ENCODE measurements around the gene UGT1A9. TPM values are rescaled to one million over a fixed set of nuclear protein-coding genes. Genes with fewer than 3 reads are reported as not detected.

UGT1A9 gene
- total RNA-seq, 1 donor from 2014 or later: not detected

DNA sequence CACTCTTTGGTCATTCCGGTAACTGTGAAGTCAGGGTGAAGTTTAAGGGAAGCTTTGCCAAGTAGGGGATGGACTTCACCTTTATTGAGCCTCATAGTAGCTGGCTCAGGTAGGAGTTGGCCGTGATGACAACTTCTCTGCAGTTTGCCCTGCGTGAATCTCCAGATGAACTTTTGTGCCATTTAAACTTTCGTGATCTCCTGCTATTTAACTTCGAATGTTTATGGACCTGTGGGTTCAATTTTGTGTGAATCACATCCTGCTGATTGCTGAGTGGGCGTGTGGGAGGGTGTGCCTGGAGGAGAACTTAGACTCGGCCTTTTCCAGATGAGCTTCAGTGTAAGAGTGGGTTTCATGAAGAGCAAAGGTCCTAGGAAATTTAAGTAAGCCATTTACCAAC, 92.6 kb downstream of the UGT1A9 start:
- Histone ChIP-seq H3K4me3 (ENCODE audit: low read depth, low read length) (no peak overlapping the region), H3K27me3 (ENCODE audit: control insufficient read depth, insufficient read depth, low read length) (no peaks in the 10 kb centered on the region), H3K36me3 (ENCODE audit: control insufficient read depth, insufficient read depth, low read length) (no peaks in the 10 kb centered on the region)
- DNase-seq (ENCODE audit: low read depth): peak; percentile 16
- TF ChIP-seq, protein P1, sequence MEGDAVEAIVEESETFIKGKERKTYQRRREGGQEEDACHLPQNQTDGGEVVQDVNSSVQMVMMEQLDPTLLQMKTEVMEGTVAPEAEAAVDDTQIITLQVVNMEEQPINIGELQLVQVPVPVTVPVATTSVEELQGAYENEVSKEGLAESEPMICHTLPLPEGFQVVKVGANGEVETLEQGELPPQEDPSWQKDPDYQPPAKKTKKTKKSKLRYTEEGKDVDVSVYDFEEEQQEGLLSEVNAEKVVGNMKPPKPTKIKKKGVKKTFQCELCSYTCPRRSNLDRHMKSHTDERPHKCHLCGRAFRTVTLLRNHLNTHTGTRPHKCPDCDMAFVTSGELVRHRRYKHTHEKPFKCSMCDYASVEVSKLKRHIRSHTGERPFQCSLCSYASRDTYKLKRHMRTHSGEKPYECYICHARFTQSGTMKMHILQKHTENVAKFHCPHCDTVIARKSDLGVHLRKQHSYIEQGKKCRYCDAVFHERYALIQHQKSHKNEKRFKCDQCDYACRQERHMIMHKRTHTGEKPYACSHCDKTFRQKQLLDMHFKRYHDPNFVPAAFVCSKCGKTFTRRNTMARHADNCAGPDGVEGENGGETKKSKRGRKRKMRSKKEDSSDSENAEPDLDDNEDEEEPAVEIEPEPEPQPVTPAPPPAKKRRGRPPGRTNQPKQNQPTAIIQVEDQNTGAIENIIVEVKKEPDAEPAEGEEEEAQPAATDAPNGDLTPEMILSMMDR (IDR thresholded peaks at IDR 0.05; ENCODE audit: insufficient read depth, low read length, poor library complexity, severe bottlenecking): no peak

DNA sequence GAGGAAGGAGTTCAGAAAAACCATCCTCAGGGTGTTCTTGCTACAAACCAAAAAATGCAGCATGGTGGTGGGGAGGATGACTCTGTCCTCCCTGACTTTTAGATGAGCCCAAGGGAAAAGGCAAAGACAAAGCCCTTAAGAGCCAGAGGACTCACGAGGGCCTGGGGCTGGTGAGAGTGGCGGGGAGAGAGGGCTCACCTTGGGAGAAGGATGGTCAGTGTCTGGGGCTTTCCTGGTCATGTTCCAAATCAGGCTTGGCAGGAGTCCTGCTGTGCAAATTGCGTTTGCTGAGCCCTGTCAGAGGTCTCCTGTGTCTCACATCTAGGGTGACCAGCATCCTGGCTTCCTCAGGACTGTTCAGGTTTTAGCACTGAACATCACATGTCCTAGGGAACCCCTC, 93.1 kb downstream of the UGT1A9 start:
- no peak overlapping the region for H3K4me3 ChIP-seq (ENCODE audit: low read depth, low read length)
- H3K27me3 ChIP-seq (ENCODE audit: control insufficient read depth, insufficient read depth, low read length): no peaks in the 10 kb centered on the region
- no peak for DNase-seq (ENCODE audit: low read depth)
- TF ChIP-seq, protein P1 (IDR thresholded peaks at IDR 0.05; ENCODE audit: insufficient read depth, low read length, poor library complexity, severe bottlenecking): no peak
- H3K36me3 ChIP-seq (ENCODE audit: control insufficient read depth, insufficient read depth, low read length): no peaks in the 10 kb centered on the region

DNA sequence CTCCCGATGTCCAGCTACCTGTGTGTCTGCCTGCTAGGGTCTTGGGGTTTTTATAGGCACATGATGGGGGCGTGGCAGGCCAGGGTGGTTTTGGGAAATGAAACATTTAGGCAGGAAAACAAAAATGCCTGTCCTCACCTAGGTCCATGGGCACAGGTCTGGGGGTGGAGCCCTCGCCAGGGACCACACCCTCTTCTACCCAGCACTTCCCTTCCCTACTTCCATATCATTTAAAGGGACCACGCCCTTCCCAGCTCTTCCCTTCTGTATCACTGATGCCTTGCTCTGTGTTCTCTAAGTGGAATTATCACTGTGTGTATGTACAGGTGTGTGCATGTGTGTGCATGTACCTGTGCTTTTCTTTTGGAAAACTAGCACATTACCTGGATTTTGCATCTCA, 94.7 kb downstream of the UGT1A9 start:
- TF ChIP-seq, protein P1 (IDR thresholded peaks at IDR 0.05; ENCODE audit: insufficient read depth, low read length, poor library complexity, severe bottlenecking): no peak
- H3K4me3 ChIP-seq (ENCODE audit: low read depth, low read length): no peak overlapping the region

DNA sequence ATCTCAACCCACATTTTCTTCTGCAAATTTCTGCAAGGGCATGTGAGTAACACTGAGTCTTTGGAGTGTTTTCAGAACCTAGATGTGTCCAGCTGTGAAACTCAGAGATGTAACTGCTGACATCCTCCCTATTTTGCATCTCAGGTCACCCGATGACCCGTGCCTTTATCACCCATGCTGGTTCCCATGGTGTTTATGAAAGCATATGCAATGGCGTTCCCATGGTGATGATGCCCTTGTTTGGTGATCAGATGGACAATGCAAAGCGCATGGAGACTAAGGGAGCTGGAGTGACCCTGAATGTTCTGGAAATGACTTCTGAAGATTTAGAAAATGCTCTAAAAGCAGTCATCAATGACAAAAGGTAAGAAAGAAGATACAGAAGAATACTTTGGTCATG, 96.4 kb downstream of the UGT1A9 start:
- Histone ChIP-seq H3K36me3 (ENCODE audit: control insufficient read depth, insufficient read depth, low read length) (no peaks in the 10 kb centered on the region), H3K4me3 (ENCODE audit: low read depth, low read length) (no peak overlapping the region), H3K27me3 (ENCODE audit: control insufficient read depth, insufficient read depth, low read length) (no peaks in the 10 kb centered on the region)
- DNase-seq (ENCODE audit: low read depth): no peak
- TF ChIP-seq, protein P1 (IDR thresholded peaks at IDR 0.05; ENCODE audit: insufficient read depth, low read length, poor library complexity, severe bottlenecking): no peak

More for the DNA sequence above, 94.7 kb downstream of the UGT1A9 start:
- Histone ChIP-seq H3K36me3 (ENCODE audit: control insufficient read depth, insufficient read depth, low read length) (no peaks in the 10 kb centered on the region), H3K27me3 (ENCODE audit: control insufficient read depth, insufficient read depth, low read length) (no peaks in the 10 kb centered on the region)
- DNase-seq (ENCODE audit: low read depth): no peak

DNA sequence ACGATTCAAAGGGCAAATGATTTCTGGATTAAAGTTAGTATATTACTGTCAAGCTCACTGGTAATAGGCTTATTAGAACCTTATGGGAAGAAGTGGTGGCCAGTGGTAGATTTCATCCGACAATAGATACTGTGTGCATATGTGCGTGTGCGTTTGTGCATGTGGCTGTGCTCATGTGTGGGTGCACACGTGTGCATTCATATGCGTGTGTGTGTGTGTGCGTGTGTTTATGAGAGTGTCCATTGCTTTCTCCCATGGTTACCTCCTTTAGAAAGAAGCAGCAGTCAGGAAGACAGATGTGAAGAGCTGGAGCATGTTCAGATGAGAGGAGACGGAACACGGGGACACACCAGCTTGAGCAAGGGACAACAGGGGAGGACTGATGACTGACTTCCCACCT, 97.6 kb downstream of the UGT1A9 start:
- H3K27me3 ChIP-seq (ENCODE audit: control insufficient read depth, insufficient read depth, low read length): no peaks in the 10 kb centered on the region
- no peak overlapping the region for H3K4me3 ChIP-seq (ENCODE audit: low read depth, low read length)
- no peak for DNase-seq (ENCODE audit: low read depth)
- no peaks in the 10 kb centered on the region for H3K36me3 ChIP-seq (ENCODE audit: control insufficient read depth, insufficient read depth, low read length)
- TF ChIP-seq, protein P1 (IDR thresholded peaks at IDR 0.05; ENCODE audit: insufficient read depth, low read length, poor library complexity, severe bottlenecking): no peak

DNA sequence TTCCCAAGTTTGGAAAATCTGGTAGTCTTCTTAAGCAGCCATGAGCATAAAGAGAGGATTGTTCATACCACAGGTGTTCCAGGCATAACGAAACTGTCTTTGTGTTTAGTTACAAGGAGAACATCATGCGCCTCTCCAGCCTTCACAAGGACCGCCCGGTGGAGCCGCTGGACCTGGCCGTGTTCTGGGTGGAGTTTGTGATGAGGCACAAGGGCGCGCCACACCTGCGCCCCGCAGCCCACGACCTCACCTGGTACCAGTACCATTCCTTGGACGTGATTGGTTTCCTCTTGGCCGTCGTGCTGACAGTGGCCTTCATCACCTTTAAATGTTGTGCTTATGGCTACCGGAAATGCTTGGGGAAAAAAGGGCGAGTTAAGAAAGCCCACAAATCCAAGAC, 100.5 kb downstream of the UGT1A9 start:
- H3K27me3 ChIP-seq (ENCODE audit: control insufficient read depth, insufficient read depth, low read length): no peaks in the 10 kb centered on the region
- no peak for DNase-seq (ENCODE audit: low read depth)
- H3K4me3 ChIP-seq (ENCODE audit: low read depth, low read length): no peak overlapping the region
- no peaks in the 10 kb centered on the region for H3K36me3 ChIP-seq (ENCODE audit: control insufficient read depth, insufficient read depth, low read length)
- TF ChIP-seq, protein P1 (IDR thresholded peaks at IDR 0.05; ENCODE audit: insufficient read depth, low read length, poor library complexity, severe bottlenecking): no peak

All from kidney epithelial cell (primary cell).